IMR-90 (cell line): ENCODE results near the gene PRR22.

Source experiments
- CTCF ChIP-seq: conservative IDR thresholded peaks from 2 replicates; pipeline ENCODE4 v1.5.1; 2012; ENCODE audit warnings: mild to moderate bottlenecking, low read depth, low read length, improper control_type of control experiment
- MAFK ChIP-seq: IDR thresholded peaks from 2 replicates; pipeline ENCODE4 v1.6.1; 2012; ENCODE audit warnings: low read depth, low read length, improper control_type of control experiment
- POLR2A ChIP-seq: IDR thresholded peaks from 2 replicates; pipeline ENCODE4 v1.6.1; 2012; ENCODE audit warnings: mild to moderate bottlenecking, low read depth, low read length
- RAD21 ChIP-seq: IDR thresholded peaks from 2 replicates; pipeline ENCODE4 v1.6.1; 2012; ENCODE audit warnings: low read length, improper control_type of control experiment
- RFX5 ChIP-seq: IDR thresholded peaks from 2 replicates; pipeline ENCODE4 v1.8.0; 2012; ENCODE audit warnings: low read depth, mild to moderate bottlenecking, low read length, moderate library complexity

- no peak for TF ChIP-seq POLR2A
- no peak for TF ChIP-seq RFX5
- no peak for TF ChIP-seq CTCF
- TF ChIP-seq MAFK: no peak
- no peak for TF ChIP-seq RAD21
Measured at GRCh38 chr19:5765220-5765619, 19.3 kb downstream of the PRR22 start.
